Psoas muscle (tissue), 8 donors: ENCODE measurements around the gene PTPN13. TPM values are rescaled to one million over a fixed set of nuclear protein-coding genes. Genes with fewer than 3 reads are reported as not detected.
A peak's percentile ranks its signal among the peaks of the same experiment; 100 is the strongest.

ENCODE experiments used
- ATAC-seq, 4 donors: fragments of 200-7000 bp; cut with Tn5 transposase; one replicate each; pipeline ENCODE4 v1.9.1; 2020; ENCODE audit warnings: moderate library complexity in 3 of 4, mild to moderate bottlenecking in 2 of 4
- DNase-seq, 2 donors: peaks; one replicate each; pipeline ENCODE4 v3.0.0-alpha.2; 2020
- H3K27ac ChIP-seq: fragments of 200-600 bp; one replicate; pipeline ENCODE4 v1.8.0; 2022
- H3K27me3 ChIP-seq, 3 donors: fragments of 200-600 bp in 1 of 3; one replicate each; pipeline versions ENCODE4 v1.6.1 to v1.8.0; 2013 to 2022; ENCODE audit warnings: low read length in 2 of 3, mild to moderate bottlenecking in 2 of 3, moderate library complexity in 1 of 3; ENCODE audit not compliant: insufficient read depth in 3 of 3
- H3K36me3 ChIP-seq, 2 donors: fragments of 200-600 bp in 1 of 2; one replicate each; pipeline versions ENCODE4 v1.6.1 to v1.8.0; 2013 to 2022; ENCODE audit warnings: low read depth in 1 of 2, mild to moderate bottlenecking in 1 of 2, moderate library complexity in 1 of 2; ENCODE audit not compliant: insufficient read depth in 1 of 2
- H3K4me1 ChIP-seq: fragments of 200-600 bp; one replicate; pipeline ENCODE4 v1.8.0; 2022
- H3K4me3 ChIP-seq: fragments of 200-600 bp; one replicate; pipeline ENCODE4 v1.8.0; 2022; ENCODE audit warnings: mild to moderate bottlenecking
- H3K9me3 ChIP-seq: fragments of 200-600 bp; one replicate; pipeline ENCODE4 v1.8.0; 2022
- WGBS, 3 donors: extraction: QIAGEN DNeasy Blood & Tissue Kit; methylation state at CpG; one replicate each; pipeline versions ENCODE4 v1.1.6 to v1.1.7; 2013; 5-methylcytosine and 5-hydroxymethylcytosine counted together
- intact Hi-C, 2 donors: fragments of 100-400 bp; cut with DNase I; formaldehyde crosslinking; loops; one replicate each; pipeline versions ENCODE4 v1.11.0 to v1.14.2; 2022
- polyA plus RNA-seq, 3 donors: library from polyadenylated mRNA; stranded (reverse); fragments of 200-250 nt; gene quantifications; one replicate each; pipeline ENCODE4 v1.2.3, GENCODE V29; 2013
- total RNA-seq, 4 donors: library from RNA; stranded (reverse); fragmentation: NEBNext Ultra II Directional in 2 of 4; extraction: Animal tissue kit (Norgen Biotek cat#: 25700) in 2 of 4; gene quantifications; one replicate each; pipeline versions ENCODE4 v1.2.1 to v1.2.4, GENCODE V29; 2021 to 2023
- TF ChIP-seq, protein P1 (sequence below): fragments of 200-600 bp; IDR thresholded peaks from one replicate; pipeline ENCODE4 v1.8.0; 2022; ENCODE audit warnings: antibody characterized with exemption
- donor health status: healthy with polysubstance abuse.
- donor health status: DM: no; HTN: no; CAD: no; lungs with moderate emphysema.
- donor health status: Bipolar disorder and iron deficiency.
- donor health status: healthy.
- donor health status: DM: yes; HTN: yes; CAD: no.
- donor health status: DM: no; HTN: no; CAD: no.
- donor health status: DM: no; HTN: no; CAD: no.
- donor health status: DM: yes; HTN: yes; CAD: no.

Gene PTPN13
- total and polyA plus RNA-seq, 7 donors = 0.22 to 2.4 (median 0.89) TPM

DNA sequence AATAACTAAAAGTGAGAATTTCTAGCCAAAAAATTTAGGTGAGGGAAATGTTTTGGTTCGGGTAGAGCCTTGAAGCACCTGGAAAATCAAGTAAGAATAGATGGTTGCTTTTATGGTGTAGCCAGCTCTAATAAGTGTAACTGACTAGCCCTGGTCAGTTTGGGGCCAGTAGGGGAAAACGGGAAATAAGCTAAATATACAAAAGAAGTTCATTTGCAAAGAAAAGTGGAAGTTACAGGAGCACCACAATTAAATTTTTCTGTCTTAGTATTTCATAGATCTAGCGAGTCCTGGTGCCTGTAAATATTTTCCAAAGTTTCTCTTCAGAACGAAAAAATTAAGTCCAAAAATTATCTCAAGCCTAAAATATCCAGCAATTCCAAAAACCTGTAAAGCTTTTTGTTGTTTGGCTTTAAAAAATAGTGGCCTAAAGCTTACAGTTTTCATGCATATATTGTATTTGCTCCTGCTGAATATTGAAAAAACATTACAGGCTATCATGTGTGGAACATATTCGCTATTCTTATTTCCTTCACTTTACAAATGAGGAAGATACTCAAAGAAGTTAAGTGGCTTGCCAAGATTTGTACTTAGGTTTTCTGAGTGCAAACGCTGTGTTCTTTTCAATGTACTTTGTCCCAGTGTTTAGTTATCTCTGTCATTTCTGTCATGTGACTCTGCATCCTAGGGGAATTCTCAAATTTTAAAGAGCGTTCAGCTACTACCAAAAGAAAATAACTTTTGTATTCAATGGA lies 7.3 kb upstream of the PTPN13 start:
- DNase-seq (no peak), ATAC-seq (no peak)
- Histone ChIP-seq H3K27me3 (peaks cover 0 to 5% (median 3%) of the 10 kb centered on the region in 3 donors), H3K27ac (no peak overlapping the region), H3K4me1 (no peaks in the 10 kb centered on the region), H3K9me3 (no peaks in the 10 kb centered on the region), H3K36me3 (no peaks in the 10 kb centered on the region), H3K4me3 (no peak overlapping the region)
- WGBS, 3 donors = 44 to 58% (median 48%) methylated on average over 7 of the region's 7 CpGs
- intact Hi-C loops = no loop called here
- TF ChIP-seq, protein P1, sequence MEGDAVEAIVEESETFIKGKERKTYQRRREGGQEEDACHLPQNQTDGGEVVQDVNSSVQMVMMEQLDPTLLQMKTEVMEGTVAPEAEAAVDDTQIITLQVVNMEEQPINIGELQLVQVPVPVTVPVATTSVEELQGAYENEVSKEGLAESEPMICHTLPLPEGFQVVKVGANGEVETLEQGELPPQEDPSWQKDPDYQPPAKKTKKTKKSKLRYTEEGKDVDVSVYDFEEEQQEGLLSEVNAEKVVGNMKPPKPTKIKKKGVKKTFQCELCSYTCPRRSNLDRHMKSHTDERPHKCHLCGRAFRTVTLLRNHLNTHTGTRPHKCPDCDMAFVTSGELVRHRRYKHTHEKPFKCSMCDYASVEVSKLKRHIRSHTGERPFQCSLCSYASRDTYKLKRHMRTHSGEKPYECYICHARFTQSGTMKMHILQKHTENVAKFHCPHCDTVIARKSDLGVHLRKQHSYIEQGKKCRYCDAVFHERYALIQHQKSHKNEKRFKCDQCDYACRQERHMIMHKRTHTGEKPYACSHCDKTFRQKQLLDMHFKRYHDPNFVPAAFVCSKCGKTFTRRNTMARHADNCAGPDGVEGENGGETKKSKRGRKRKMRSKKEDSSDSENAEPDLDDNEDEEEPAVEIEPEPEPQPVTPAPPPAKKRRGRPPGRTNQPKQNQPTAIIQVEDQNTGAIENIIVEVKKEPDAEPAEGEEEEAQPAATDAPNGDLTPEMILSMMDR = no peak

DNA sequence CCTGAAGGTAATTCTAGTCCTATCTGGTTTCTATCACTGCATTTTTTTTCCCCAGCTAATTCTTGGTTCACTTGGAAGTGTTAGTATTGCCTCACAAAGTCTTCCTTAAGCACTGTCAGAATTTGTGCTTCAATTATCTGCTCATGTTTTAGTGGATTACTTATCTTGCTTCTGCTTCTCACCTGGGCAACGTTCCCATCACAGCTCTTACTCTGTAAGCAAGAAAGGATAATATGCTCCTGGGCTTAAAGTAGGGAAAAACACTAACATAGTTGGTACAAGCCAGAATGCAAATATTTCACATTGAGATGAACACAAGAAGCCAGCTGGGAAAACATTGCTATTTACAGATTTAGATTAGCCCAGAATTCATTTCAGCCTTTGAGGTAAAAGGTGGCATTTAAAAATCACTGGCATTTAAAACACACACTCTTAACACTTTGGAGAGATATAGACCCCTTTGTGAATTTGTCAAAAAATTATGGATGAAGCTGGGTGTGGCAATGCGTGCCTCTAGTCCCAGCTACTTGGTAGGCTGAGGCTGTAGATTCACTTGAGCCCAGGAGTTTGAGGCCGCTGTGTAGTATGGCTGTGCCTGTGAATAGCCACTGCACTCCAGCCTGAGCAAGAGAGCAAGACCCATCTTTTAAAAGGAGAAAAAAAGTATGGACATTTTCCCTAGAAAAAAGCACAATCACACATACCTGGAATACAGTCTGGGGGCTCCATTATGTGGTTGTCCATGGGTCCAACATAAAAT lies 6.6 kb upstream of the PTPN13 start:
- intact Hi-C loops = no loop called here
- H3K4me1 ChIP-seq = no peaks in the 10 kb centered on the region
- no peak overlapping the region for H3K4me3 ChIP-seq
- H3K36me3 ChIP-seq = no peaks in the 10 kb centered on the region
- ATAC-seq (no peak), DNase-seq (no peak)
- 78 to 80% (median 79%) methylated on average over 3 of the region's 3 CpGs for WGBS, 3 donors
- no peaks in the 10 kb centered on the region for H3K9me3 ChIP-seq
- peaks cover 0 to 5% (median 3%) of the 10 kb centered on the region in 3 donors for H3K27me3 ChIP-seq
- TF ChIP-seq, protein P1 = no peak
- no peak overlapping the region for H3K27ac ChIP-seq

DNA sequence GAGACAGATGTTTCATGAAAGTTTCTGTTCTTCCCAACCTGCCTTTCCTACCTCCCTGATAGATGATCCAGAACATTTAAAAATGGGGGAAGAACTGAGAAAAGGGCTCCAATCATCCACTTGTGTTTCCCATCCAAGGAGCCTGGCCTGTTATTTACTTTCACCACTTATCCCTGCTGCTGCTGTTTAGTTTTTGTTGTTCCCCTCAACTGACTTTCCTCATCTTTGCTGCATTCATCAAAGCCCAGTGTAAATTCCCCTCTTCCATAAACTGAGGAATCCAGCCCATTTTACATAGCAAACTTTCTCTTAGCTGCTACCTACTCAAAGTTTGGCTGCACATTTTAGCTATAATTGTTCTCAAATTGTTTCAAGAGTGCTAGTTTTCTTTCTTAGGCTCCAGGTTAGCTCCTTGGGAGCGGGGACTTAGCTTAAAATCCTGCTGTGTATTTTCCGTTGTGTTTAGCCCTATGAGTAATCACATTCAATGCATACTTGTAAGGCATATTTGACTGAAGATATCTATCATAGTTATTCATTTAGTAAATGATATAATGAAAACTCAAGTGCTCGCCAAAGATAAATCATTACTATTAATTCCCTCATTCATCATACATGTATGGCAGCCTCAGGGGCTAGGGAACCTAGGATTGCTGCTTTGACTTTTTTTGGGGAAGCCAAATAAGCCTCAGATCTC lies 1.4 kb upstream of the PTPN13 start:
- no peak for ATAC-seq
- Histone ChIP-seq H3K36me3 (no peaks in the 10 kb centered on the region), H3K4me1 (no peaks in the 10 kb centered on the region), H3K9me3 (no peaks in the 10 kb centered on the region), H3K27ac (no peak overlapping the region), H3K4me3 (no peak overlapping the region), H3K27me3 (peaks cover 0 to 42% (median 6%) of the 10 kb centered on the region in 3 donors)
- no peak for DNase-seq
- WGBS, 3 donors = 63 to 81% (median 81%) methylated on average over 3 of the region's 3 CpGs
- TF ChIP-seq, protein P1 = no peak
- intact Hi-C loops = loop anchor here in 1 of 2 donors (10.0 kb wide), 1 partner anchor 302 kb away; the partner anchor contains the start of gene C4orf36

DNA sequence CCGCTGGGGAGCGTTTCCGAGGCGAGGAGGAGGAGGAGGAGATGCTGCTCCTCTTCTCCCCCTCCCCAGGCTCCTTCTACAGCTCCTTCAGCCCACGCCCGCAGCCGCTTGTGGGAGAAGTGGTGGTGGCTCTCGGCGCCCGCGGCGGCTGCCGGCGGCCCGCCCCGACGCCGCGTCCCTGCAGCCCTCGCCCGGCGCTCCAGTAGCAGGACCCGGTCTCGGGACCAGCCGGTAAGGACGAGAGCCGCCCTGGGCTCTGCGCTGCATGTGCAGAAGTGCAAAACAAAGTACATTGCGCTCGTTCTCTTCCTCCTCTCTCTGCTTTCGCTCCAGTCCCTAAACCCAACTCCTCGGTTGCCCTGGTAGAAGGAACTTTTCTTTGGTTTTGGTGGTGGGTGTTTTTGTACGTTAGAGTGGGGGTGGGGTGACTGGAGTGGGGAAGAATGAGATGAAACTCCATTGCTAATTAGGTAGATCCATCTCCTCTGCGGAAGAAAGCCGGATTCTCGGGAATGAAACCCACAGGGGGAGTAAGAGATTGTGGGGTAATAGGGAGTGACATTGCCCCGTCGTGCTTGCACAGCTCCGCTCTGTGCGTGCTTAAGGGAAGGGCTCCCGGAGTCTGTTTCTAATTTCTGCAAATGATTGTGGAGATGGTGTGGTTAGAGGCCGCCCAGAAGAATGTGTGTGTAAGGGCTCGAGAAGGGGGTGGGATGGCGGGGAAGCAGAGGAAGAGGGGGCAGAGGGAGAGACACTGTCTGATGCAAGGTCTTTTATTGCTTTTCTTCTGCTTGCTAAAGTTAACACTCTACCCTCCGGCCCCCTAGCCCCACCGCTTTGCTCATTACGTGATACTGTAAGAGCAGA lies 677 bp downstream of the PTPN13 start:
- peaks cover 0 to 48% (median 6%) of the 10 kb centered on the region in 3 donors for H3K27me3 ChIP-seq
- no peaks in the 10 kb centered on the region for H3K4me1 ChIP-seq
- 1% methylated on average over 34 to 47 of the region's 47 CpGs for WGBS, 3 donors
- intact Hi-C loops = loop anchor here in 1 of 2 donors (10.0 kb wide), 1 partner anchor 300 kb away; the partner anchor contains the start of gene C4orf36
- DNase-seq = peak; percentile 19 to 50
- TF ChIP-seq, protein P1 = no peak
- no peaks in the 10 kb centered on the region for H3K36me3 ChIP-seq
- ATAC-seq = peak; percentile 33 to 60 (median 49)
- H3K4me3 ChIP-seq = peak overlapping the region; percentile 67
- H3K9me3 ChIP-seq = no peaks in the 10 kb centered on the region
- H3K27ac ChIP-seq = peak overlapping the region; percentile 57
